BJ (cell line): Measurements from ENCODE around the gene PADI6. TPM values are rescaled to one million over a fixed set of nuclear protein-coding genes. Genes with fewer than 3 reads are reported as not detected.

ENCODE experiments used
- CTCF ChIA-PET: fragments of 350-600 bp; formaldehyde crosslinking; extraction: SDS; loops from one replicate; lab custom pipeline; 2021; ENCODE audit warnings: antibody characterized with exemption, inconsistent platforms; lab: Yijun Ruan, JAX
- POLR2A ChIA-PET: fragments of 300-600 bp; sonication (Branson Sonifier 250); formaldehyde crosslinking; extraction: SDS; loops from one replicate; lab custom pipeline; 2021; ENCODE audit warnings: antibody characterized with exemption; lab: Charles Lee
- DNase-seq: peaks from one replicate; pipeline ENCODE4 v3.0.0-alpha.2; 2011; ENCODE audit warnings: low read depth
- H3K27me3 ChIP-seq: 2 replicates; pipeline ENCODE4 v1.6.0; 2011; ENCODE audit warnings: low read length; ENCODE audit not compliant: control insufficient read depth, insufficient read depth
- H3K36me3 ChIP-seq: 2 replicates; pipeline ENCODE4 v1.5.1; 2011; ENCODE audit warnings: low read length; ENCODE audit not compliant: control insufficient read depth, insufficient read depth
- H3K4me3 ChIP-seq: 2 replicates; pipeline ENCODE4 v1.5.1; 2011; ENCODE audit warnings: low read depth, mild to moderate bottlenecking, control low read depth, low read length
- CTCF ChIP-seq: IDR thresholded peaks from 2 replicates; pipeline ENCODE4 v1.5.1; 2011; ENCODE audit warnings: low read depth, mild to moderate bottlenecking, control low read depth, inconsistent platforms, low read length, moderate library complexity; ENCODE audit not compliant: insufficient read depth
- polyA plus RNA-seq: library from polyadenylated mRNA; depleted of rRNA; stranded (reverse); fragments of >200 nt; gene quantifications from 2 replicates; pipeline ENCODE4 v1.2.3, GENCODE V29; 2011

The PADI6 gene
- polyA plus RNA-seq, 1 experiment, result not detected

DNA sequence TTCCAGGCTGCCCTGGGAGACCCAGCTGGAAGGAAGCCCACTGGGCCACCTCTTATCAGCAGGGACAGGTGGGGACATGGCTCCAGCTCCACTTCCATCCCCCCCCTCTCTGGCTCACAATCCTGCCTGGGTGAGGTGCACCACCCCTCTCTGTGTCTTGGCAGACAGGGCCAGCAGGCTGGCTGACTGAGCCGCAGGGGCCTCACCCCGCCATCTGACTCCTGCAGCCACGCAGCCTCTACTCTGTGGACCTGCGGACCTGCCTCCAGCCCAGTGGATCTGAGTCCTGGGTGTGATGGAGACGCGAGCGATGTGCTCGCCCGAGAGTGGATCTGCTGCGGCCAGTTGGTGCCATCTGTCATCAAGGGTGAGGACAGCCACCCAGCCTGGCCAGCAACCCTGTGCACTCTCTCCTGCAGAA is 37.4 kb downstream of the PADI6 start:
- CTCF ChIA-PET, result no interaction called here
- TF ChIP-seq CTCF, result no peak
- POLR2A ChIA-PET, result no interaction called here
- Histone ChIP-seq H3K27me3 (no peaks in the 10 kb centered on the region), H3K36me3 (peaks cover 40% of the 10 kb centered on the region), H3K4me3 (no peak overlapping the region)
- DNase-seq, result no peak

GRCh38 chr1:17412093-17412870 is 40.3 kb downstream of the PADI6 start:
- ChIA-PET CTCF (interaction anchor here (1.5 kb wide), 1 partner anchor 10 kb away, joined by 6 read pairs; no protein-coding TSS in a partner anchor), POLR2A (no interaction called here)
- Histone ChIP-seq H3K4me3 (no peak overlapping the region), H3K36me3 (peaks cover 47% of the 10 kb centered on the region), H3K27me3 (no peaks in the 10 kb centered on the region)
- no peak for TF ChIP-seq CTCF
- DNase-seq, result no peak

GRCh38 chr1:17414022-17414421 is 42.0 kb downstream of the PADI6 start:
- peaks cover 45% of the 10 kb centered on the region for H3K36me3 ChIP-seq
- DNase-seq, result no peak
- H3K4me3 ChIP-seq, result no peak overlapping the region
- H3K27me3 ChIP-seq, result no peaks in the 10 kb centered on the region
- ChIA-PET CTCF (no interaction called here), POLR2A (no interaction called here)
- TF ChIP-seq CTCF, result no peak

DNA sequence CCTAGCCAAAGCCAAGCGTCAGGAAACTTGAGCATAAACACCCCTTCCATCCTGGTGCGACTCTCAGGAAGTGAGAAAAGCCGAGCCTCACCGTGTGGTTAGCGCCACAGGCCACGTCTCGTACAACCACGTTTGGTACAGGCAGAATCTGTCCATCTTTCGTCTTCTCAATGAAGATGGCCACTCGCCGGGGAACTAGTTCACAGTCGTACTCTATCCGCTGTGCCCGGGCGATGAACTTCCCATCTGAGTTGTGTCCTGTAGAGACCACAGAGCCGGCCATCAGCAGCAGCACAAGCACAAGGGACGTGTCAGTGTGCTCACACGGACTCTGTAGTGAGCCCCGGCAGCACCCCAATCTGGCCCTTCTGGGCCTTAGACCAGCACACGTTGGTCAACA is 44.4 kb downstream of the PADI6 start:
- no peak for DNase-seq
- no peak overlapping the region for H3K4me3 ChIP-seq
- ChIA-PET POLR2A (no interaction called here), CTCF (interaction anchor here (0.6 to 0.8 kb wide), 2 partner anchors 10 to 14 kb away, joined by 3 read pairs; no protein-coding TSS in a partner anchor)
- peaks cover 34% of the 10 kb centered on the region for H3K36me3 ChIP-seq
- no peak for TF ChIP-seq CTCF
- H3K27me3 ChIP-seq, result no peaks in the 10 kb centered on the region

DNA sequence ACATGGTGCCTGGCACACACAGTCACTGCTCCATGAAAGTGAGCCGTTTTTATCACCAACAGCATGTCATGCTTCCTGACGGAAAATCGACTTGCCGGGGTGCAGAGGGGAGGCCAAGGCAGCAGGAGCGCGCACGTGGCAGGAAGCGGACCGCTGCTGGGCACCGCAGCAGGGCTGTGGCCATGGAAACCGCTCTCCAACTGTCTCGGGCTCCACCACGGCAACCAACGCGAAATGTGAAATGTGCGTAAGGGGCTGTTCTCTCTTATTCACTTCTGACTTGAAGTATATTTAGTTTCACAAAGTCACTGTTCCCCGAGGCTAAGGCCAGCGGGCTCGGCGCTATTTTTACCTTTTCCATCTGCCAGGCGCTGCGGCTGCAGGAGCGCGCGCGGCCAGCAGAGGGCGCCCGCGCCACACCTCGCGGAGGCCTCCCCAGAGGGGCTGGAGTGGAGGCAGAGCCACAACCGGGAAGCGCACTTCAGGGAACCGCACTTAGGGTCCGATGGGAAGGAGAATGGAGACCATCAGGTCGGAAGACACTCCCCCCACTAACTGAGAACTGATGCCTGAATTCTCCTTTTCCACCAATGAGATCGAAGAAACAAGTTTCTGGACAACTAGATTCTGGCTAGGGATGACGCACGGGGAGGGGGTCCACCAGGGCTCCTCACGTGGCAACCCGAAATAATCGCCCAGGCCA is 47.8 kb downstream of the PADI6 start:
- H3K27me3 ChIP-seq, result no peaks in the 10 kb centered on the region
- H3K36me3 ChIP-seq, result peaks cover 31% of the 10 kb centered on the region
- TF ChIP-seq CTCF, result peak; percentile 98
- no peak overlapping the region for H3K4me3 ChIP-seq
- no peak for DNase-seq
- ChIA-PET POLR2A (no interaction called here), CTCF (interaction anchor here (0.9 to 1.6 kb wide), 4 partner anchors 14 to 213 kb away, joined by 3 to 5 read pairs (median 4); no protein-coding TSS in a partner anchor)
